Superior temporal gyrus (tissue), 1 donor: ENCODE data around the gene USH1C.
A peak's percentile ranks its signal among the peaks of the same experiment; 100 is the strongest.

ENCODE experiments used
- DNase-seq: peaks from one replicate; pipeline ENCODE4 v3.0.0-alpha.2; 2016; ENCODE audit errors: extremely low spot score

USH1C gene

GRCh38 chr11:17504330-17505107 lies 39.7 kb downstream of the USH1C start:
- DNase-seq = peak; percentile 91

- DNase-seq = no peak
Measured at GRCh38 chr11:17502630-17503029, 41.6 kb downstream of the USH1C start.

- no peak for DNase-seq
Measured at GRCh38 chr11:17500673-17501072, 43.5 kb downstream of the USH1C start.

- no peak for DNase-seq
Measured at GRCh38 chr11:17498475-17498874, 45.7 kb downstream of the USH1C start.

GRCh38 chr11:17498058-17498457 lies 46.2 kb downstream of the USH1C start:
- DNase-seq = no peak

- no peak for DNase-seq
Measured at GRCh38 chr11:17496406-17496805, 47.8 kb downstream of the USH1C start.

GRCh38 chr11:17494019-17494418 lies 50.2 kb downstream of the USH1C start:
- DNase-seq = no peak

GRCh38 chr11:17490938-17491337 lies 53.3 kb downstream of the USH1C start:
- no peak for DNase-seq

- DNase-seq = no peak
Measured at GRCh38 chr11:17490232-17490631, 54.0 kb downstream of the USH1C start.

GRCh38 chr11:17489751-17490150 lies 54.5 kb downstream of the USH1C start:
- no peak for DNase-seq

- DNase-seq = no peak
Measured at GRCh38 chr11:17488563-17488962, 55.7 kb downstream of the USH1C start.

- no peak for DNase-seq
Measured at GRCh38 chr11:17486646-17487045, 57.6 kb downstream of the USH1C start.

- no peak for DNase-seq
Measured at GRCh38 chr11:17483505-17483904, 60.7 kb downstream of the USH1C start.

- DNase-seq = no peak
Measured at GRCh38 chr11:17481905-17482304, 62.3 kb downstream of the USH1C start.

GRCh38 chr11:17479284-17480214 lies 64.7 kb downstream of the USH1C start:
- peak; percentile 80 for DNase-seq

GRCh38 chr11:17478070-17478469 lies 66.1 kb downstream of the USH1C start:
- DNase-seq = no peak

- no peak for DNase-seq
Measured at GRCh38 chr11:17477361-17477760, 66.9 kb downstream of the USH1C start.

GRCh38 chr11:17477084-17477333 lies 67.2 kb downstream of the USH1C start:
- DNase-seq = no peak

GRCh38 chr11:17476317-17477083 lies 67.7 kb downstream of the USH1C start, which contains the start of gene ABCC8:
TSS of gene ABCC8 (minus strand) at chr11:17476845. CDS start at chr11:17476776, 69 bp downstream.
- no peak for DNase-seq

- no peak for DNase-seq
Measured at GRCh38 chr11:17475666-17476316, 68.4 kb downstream of the USH1C start.

GRCh38 chr11:17473071-17473744 lies 71.0 kb downstream of the USH1C start:
- DNase-seq = no peak
